SHP77 treated with DMSO at 0.1 percent for 48 hours (cell line): ENCODE data around the gene OR2A7.
"Not testable (repeated sequence)": the region's sequence is repeated elsewhere in the genome, so short reads cannot be mapped to it uniquely, and the experiment has no call there.

Source experiments
- DNase-seq: peaks from one replicate; lab custom pipeline; 2025; lab: John Stamatoyannopoulos, UW

OR2A7 gene, protein sequence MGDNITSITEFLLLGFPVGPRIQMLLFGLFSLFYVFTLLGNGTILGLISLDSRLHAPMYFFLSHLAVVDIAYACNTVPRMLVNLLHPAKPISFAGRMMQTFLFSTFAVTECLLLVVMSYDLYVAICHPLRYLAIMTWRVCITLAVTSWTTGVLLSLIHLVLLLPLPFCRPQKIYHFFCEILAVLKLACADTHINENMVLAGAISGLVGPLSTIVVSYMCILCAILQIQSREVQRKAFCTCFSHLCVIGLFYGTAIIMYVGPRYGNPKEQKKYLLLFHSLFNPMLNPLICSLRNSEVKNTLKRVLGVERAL

DNA sequence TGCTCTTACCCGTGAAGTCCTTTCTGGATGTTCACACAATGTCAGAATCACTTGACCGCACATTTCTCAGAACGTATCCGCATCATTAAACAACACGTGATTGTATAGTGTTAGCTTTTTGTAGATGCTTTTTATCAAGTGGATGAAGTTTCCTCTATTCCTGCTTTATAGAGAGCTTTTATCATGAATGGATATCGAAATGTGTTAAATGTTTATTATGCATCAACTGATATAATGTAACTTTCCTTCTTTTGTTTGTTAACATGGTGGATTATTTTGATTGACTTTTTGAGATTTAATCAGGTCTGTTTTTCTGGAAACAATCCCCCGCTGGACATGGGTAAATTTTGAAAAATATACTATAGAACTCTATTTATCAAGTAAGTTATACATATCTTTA is at the start of gene OR2A7:
Gene OR2A7 (minus strand): TSS at position 101 of the 400 bp plus-strand sequence. CDS start 5,164 bp downstream, outside the sequence.
- not testable (repeated sequence) for DNase-seq

DNA sequence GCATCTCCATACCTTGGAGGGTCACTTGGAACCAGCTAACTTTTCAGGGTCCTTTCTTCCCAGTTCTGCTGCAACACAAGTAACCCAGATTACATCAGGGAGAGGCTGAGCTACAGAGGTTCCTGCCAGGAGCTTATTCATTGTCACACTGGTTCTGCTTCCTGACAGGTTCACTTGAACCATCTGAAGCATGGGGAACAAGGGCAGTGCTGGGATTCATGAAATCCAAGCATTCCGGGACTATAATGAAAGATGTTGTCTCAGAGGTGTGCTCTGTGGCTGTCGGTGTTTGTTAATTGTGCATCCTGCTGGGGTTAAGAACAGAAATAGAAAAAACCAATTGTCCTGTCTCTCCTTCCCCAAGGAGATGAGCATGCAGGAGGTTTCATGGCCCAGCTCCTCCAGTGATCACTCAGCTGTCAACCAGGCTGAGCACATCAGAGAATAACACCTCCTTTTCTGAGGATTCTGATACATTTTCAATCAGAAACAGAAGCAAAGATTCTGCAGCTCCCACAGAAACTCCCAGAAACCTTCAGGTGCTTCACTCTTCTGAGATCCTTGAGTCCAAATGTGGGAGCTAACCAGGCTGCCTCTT is 47.4 kb upstream of the OR2A7 start, which contains the start of gene OR2A1:
Gene OR2A1 (plus strand): TSS at position 548 of the 598 bp plus-strand sequence. CDS start 5,706 bp downstream, outside the sequence.
- DNase-seq: not testable (repeated sequence)

DNA sequence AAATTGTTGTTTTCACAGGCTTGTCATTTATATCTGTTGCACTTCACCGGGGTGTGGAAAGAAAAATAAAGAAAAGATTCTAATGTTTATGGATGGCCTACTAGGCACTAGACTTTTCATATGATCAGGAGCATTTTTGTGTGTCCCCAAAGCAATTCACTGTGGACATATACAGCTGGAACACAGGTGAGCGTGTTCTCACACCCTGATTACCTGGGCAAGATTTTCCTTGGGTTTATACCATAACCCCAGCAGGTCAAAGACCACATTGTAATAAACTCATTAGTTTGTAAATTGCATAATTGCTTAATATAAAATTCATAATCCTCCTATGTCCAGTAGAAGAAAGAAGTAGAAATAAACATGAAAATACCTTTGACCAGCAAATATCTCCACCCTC is 46.6 kb upstream of the OR2A7 start:
- not testable (repeated sequence) for DNase-seq

DNA sequence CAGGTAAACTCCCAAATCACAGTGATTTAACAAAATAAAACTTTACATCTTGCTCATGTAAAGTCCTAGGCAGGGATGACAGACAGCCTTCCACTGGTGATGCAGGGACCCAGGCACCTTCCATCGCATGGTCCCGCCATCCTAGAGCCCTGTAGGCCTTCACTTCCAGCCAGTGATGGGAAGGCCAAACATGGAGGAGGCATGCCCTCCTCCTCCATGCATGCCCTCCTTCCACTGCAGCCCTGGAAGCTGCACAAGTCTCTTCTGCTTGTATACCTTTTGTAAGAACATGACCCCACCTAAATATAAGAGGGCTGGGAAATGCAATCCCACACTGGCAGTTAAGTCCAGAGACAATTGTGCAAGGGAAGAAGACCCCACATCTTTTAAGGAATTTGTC is 45.1 kb upstream of the OR2A7 start:
- not testable (repeated sequence) for DNase-seq

DNA sequence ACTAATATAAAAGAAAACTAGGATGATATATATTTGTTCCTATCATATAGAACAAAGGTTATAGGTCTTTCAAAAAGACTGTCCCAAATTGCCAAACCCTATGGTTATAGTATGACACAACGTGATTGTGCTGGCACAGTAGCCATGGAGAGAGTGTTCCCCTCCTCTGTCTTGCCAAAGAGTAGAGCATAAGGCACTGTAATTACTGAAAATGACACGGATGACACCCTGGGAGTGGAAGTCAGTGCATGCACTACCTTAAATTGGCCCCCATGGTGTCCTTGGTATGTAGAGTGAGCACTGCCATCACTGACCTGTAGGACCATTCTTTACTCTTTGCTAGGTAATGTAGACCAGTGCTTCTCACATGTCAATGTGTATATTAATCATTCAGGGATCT is 40.6 kb upstream of the OR2A7 start:
- DNase-seq: not testable (repeated sequence)

DNA sequence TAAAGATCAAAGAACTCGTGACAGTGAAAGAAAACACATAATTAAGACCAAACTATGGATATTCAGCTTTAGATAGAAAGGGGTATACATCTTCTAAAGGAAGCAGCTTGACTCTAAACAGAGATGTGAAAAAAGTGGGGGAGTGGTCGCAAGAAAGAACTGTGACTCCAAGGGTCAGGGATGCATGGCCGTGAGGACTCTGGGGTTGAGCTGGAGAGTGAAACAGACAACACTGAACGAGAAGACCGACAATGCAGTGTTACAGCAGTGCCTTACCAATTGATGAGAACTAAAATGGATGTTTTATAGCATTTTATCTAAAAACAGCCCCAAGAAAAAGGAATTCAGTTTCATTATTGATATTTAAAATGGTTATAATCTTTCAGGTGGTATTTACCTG is 39.0 kb upstream of the OR2A7 start:
- DNase-seq: not testable (repeated sequence)

DNA sequence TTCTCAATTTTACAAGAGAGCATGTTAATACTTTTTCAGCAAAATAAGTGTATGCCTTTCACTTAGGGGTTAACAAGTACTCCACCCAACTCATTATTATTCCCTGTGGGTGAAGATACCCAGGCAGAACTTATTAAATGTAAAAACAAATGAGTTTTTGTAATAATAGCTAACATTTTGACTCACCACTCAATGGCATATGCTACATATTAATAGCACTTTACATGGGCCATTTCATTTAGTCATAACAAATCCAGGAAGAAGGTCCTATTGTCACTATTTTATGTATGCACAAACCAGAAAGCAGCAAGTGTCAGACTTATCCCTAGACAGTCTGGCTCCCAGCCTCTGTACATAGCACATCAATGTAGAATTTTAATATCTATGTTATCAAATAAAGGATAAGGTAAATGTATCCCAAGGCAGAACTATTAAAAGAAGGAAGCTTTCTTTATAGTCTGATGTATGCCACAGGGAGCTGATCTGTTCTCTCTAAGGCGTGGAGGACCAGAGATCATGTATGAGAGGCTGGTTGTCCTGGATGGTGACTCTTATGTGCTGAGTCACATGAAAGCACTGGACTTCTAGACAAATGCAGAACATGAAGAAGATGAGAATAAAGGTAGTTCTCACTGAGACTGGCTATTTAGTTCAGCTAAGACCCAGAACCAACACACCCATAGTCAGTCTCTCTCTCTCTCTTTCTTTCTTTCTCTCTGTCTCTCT is 38.1 kb upstream of the OR2A7 start:
- DNase-seq: not testable (repeated sequence)

DNA sequence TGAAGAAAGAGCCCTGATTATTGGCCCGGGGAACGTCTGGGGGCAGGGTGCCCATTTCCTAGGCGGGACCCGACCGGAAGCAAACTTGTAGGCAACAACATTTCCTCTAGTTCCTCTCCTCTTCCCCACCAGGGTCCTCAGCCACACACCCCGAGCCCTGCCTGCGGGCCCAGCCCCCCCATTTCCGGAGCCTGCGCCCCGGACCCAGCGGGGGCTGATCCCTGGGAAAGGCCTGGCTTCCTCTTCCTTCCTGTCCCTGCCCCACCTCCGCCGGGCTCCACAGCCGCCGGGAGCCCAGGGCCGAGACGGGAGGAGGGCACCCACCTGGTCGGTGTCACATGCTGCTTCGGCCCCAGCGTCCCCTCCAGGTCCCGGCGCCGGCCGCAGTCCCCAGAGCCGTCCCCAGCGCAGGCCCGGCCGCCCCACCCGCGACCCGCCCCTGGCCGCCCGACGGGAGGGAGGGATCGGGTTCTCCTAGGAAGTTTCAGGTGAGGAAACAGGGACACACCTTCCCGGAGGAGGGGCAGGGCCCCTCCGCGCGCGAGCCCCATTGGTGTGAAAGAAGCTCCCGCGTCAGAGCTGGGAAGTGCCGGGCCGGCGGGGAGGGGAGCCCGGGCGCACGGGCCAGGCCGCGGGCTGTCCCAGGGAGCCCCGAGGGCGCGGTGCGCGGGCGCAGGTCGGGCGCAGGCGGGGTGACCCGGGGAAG is 29.4 kb upstream of the OR2A7 start:
- DNase-seq: not testable (repeated sequence)

DNA sequence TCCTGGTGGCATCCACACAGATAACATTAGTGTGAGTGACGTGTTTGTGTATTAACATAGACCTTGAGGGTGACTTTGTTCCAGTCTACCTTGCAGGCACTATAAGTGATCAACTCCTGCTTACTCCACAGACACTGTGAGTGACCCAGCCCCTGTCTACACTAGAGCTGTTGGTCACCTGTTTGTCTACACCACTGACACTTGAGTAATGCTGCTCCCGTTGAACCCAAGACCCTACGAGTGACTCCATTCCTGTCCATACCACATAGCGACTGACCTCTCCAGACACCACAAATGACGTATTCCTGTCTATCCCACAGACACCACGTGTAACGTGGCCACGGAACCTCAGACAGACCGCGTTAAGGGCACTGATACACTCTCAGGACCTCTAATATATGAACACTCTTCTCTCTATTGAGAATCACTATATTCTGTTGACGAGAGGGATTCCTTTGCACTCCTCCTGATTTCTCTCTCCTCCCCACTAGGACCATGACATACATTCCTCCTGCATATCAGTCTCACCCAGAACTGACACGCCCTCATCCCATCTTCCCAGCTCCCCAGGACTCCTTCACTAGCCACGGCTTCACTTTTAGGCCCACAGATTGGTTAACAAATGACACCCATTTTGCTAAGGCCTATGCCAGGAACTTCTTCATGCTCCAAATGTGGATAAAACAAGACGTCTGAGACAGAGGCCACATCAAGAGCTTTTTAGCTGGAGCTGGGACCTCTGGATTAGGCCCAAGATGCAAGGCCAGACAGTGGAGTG is 28.0 kb upstream of the OR2A7 start:
- DNase-seq: not testable (repeated sequence)

DNA sequence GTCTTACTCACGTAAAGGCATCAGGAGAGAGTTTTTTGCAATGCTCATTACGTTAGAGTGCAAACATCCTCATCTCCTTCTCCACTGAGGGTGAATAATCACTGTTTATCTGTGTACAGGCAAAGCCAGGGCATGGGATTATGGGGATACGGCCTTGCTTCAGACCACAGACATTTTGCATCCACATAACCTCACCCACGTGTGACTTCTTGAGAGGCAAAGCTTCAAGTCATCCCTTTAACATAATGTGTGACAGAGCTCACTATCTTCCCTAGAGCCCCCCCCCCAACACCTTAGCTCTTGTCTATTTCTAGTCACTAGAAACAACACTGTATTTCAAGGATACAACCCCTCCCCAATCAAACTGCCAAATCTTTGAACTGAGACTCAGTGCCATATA is 27.0 kb upstream of the OR2A7 start:
- not testable (repeated sequence) for DNase-seq

DNA sequence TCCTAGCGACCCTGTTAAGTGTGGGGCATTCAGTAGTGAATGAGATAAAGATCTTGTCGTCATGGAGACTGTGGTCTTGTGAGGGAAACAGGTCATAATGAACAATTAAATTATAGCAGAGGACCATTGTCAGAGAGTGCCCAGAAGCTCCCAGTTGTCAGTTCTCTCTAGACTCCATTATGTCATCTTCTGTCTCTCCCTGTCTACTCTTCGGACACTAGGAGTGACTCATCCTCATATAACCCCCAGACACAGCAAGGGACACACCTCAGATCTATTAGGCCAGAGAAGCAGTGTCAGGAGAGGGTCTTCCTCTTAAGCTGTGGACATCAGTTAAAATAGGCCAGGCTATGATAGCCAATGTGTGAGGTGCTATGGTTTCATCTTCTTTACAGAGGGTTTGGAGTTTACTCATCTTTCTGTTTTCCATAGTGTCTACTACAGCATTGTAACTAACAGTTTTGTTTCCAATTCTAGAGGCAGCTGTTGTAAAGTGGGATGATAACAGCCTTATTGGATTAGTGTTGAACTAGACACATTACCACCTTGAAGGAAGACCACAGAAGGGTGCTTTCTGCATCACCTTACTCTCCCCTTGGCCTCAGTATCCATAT is 22.7 kb upstream of the OR2A7 start:
- DNase-seq: not testable (repeated sequence)

DNA sequence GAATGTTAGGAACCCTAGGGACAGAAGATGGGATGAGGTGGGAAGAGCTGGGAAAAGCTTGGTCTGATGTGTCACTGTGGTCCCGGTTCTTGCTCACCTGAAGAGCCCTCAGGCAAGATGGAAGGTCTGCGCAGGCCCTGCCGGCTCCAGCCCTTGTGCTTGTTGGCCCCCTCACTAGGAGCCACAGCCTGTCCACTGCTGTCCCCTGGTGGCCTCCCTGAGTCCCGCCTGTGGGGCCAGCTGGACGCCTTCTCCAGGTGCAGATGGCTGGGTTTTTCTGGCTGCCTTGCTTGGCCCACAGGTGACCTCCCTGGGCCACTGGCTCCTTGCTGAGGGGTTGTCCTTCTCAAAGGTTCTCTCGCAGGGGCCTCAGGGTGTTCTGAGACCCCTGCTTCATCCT is 19.1 kb upstream of the OR2A7 start:
- not testable (repeated sequence) for DNase-seq

DNA sequence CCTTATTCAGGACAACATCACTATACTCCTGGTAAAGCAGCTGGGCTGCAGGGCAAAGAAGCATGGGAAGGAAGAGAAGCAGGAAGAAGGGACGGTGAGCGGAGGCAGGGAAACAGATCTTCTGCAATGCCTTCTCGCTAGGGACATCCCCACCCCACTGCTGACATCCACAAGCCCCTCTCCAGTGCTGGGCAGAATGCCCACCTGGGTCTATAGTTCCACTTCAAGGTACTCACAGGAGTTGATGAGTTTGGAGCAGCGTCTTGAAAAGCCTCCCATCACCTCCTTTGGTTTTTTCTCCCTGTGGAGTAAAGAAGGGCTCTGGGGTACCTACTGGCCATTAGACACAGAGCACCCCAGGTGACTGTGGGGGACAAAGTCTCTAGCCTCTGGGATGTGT is 17.9 kb upstream of the OR2A7 start:
- not testable (repeated sequence) for DNase-seq

DNA sequence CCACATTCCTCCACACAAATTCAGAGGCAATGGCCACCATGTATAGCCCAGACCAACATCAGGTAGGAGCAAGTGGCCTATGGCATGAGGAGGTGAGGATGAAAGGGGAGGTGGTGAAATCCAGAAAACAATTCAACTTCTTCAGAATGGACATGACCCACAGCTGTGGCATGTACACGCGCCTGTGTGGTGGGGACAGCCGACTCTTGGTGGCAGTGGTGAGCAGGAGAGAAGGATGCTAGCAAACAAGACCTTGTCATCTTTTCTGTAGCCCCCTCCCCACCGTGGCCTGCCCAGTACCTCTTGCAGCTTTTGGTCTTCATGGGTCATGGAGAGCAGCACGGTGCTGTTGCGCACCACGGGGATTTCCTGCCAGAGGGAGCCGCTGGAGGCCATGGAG is 17.4 kb upstream of the OR2A7 start:
- not testable (repeated sequence) for DNase-seq

DNA sequence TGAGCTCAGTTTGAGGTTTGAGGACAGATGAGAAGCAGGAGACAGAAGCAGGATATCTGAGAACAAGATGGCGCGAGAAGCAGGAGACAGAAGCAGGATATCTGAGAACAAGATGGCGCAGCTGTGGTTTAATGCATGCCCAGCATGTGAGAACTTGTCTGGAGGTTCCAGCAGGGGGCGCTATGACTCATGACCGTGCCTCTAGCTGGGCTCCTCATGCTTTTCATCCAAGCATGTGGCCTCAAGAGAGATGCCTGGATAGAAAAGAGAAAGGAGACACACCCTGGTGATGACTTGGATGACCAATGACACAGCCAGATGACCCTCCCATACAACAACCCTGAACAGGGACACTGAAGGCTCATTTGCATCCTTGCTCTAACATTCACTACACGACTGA is 15.4 kb upstream of the OR2A7 start:
- not testable (repeated sequence) for DNase-seq

DNA sequence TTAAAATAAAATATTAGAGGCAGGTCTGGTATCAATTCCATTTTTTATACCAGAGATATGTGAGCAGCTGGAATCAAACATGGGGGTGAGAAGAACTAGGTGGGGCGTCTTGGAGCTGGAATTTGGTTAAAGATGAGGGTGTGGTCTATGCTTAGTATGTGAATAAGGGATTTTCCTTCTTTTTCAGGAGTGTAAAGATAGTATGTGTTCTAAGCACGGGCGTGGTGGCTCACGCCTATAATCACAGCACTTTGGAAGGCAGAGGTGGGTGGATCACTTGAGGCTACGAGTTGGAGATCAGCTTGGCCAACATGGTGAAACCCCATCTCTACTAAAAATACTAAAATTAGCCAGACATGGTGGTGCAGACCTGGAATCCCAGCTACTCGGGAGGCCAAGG is 10.7 kb upstream of the OR2A7 start:
- not testable (repeated sequence) for DNase-seq

DNA sequence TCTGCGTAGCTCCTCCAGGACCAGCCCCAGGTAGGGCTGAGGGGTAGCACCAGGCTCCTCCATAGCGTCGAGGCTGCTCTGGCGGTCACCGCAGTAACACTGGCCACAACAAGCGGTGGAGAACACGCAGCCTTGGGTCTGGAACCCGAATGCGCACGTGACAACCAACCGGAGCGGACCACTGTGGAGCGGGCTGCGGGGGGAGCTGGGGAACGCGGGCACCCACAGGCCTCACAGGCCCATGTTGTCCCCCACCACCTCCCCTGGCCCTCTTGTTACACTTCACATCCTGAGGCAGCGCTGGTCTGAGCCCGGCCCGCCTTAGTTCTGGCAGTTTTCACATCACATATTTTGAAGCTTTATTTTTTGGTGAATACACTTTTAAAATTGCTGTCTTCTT is 4.6 kb upstream of the OR2A7 start, which contains the start of gene CTAGE8:
Gene CTAGE8 (minus strand): TSS at position 101 of the 400 bp plus-strand sequence. CDS start 38 bp downstream, at position 63.
- DNase-seq: not testable (repeated sequence)

DNA sequence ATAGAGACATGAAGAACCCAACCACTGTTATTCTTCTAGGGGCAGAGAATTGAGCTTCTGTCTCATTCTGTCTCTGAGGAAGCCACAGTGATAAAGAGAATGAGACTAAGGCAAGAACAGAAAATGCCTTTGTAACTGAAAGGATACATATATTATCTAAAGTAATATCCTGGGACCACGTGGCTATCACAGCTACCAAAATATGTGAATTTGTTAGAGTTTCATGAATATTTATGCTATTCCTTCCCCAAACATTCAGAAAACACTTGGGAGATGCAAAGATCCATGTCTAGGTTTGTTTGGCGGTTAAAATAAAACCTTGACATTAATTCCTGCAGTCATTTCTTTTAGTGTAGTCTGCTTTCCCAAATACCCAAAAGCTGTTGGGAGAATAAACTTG is 2.5 kb downstream of the OR2A7 start:
- DNase-seq: not testable (repeated sequence)

DNA sequence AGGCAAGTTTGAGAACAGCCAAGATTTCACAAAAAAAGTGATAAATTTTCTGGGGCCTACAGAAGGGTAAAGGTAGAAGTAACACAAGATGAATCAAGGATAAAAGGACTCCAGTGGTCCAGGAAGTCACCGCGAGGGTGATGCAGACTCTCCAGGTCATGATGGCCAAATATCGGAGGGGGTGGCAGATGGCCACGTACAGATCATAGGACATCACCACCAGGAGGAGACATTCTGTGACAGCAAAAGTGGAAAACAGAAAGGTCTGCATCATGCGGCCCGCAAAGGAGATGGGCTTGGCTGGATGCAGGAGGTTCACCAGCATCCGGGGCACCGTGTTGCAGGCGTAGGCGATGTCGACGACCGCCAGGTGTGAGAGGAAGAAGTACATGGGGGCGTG is 5.5 kb downstream of the OR2A7 start:
- not testable (repeated sequence) for DNase-seq

DNA sequence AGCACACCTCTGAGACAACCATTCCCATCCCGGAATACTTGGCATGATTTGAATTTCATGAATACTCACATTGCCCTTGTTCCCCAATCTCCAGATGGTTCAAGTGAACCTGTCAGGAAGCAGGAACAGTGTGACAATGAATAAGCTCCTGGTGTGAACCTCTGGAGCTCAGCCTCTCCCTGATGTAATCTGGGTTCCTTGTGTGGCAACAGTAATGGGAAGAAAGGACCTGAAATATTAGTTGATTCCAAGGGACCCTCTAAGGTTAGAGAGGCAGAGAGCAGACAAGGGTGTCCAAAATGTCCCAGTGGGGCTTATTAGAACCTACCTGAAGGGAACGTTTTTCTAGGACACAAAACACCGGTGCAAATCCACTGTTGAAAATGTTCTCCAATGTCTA is 8.5 kb downstream of the OR2A7 start:
- no peak for DNase-seq

DNA sequence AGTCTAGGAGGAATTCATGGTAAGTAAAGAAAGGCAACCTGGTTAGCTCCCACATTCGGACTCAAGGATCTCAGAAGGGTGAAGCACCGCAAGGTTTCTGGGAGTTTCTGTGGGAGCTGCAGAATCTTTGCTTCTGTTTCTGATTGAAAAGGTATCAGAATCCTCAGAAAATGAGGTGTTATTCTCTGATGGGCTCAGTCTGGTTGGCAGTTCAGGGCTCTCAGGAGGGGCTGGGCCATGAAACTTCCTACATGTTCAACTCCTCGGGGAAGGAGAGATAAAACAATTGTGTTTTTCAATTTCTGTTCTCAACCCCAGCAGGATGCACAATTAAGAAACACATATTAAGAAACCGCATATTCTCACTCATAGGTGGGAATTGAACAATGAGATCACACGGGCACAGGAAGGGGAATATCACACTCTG is 9.1 kb downstream of the OR2A7 start:
- no peak for DNase-seq
